Hindlimb muscle (tissue), 1 donor: ENCODE results near the gene LRRC45. TPM values are rescaled to one million over a fixed set of nuclear protein-coding genes. Genes with fewer than 3 reads are reported as not detected.
"Not testable (repeated sequence)": the region's sequence is repeated elsewhere in the genome, so short reads cannot be mapped to it uniquely, and the experiment has no call there.

Experiments used
- DNase-seq: peaks from one replicate; pipeline ENCODE4 v3.0.0-alpha.2; 2013
- polyA plus RNA-seq: library from polyadenylated mRNA; unstranded; fragments of 120-200 nt; gene quantifications from one replicate; pipeline ENCODE4 v1.2.1, GENCODE V29; 2013; ENCODE audit not compliant: insufficient read length

LRRC45 gene
- 10.6 TPM for polyA plus RNA-seq

DNA sequence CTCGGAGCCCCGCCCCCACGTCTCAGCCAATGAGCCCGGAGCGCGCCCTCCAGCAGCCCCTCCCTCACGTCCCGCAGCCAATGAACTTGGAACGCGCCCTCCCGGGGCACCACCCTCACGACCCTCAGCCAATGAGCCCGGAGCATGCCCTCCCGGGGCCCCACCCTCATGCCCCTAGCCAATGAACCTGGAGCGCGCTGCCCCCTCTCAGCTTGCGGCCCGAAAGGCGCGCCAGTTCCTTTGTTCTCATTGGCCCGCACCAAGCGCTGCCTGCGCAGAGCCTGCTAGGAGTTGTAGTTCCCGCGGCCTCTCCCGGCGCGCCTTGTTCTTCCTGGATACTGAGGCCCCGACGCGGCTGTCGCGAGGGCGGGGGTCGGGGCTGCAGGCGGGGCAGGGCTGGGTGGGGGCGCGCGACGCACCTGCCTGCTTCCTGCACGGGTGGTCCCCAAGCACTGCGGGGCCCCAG, at the start of gene LRRC45:
Gene LRRC45, plus strand, starts transcription at position 325 of the 466 bp plus-strand sequence. CDS start 339 bp downstream, outside the sequence.
- DNase-seq: peak; percentile 99

DNA sequence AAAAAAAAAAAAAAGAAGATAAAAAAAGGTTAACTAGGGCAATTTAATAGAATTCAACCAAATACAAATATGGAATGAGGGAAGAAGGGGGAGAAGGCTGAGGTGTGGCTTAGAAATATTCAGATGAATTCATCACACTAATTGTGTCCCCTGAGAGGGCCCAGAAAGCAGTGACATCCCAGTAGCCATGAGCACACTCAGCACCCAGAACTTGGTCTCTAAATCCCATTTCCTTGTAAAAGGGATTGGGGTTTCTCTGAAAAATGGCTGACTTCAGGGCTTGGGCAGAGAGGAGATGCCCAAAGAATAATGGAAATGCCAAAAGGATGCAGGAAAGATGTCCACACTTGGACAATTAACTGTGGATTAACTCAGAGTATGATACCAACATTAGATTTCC, 49.7 kb upstream of the LRRC45 start:
- no peak for DNase-seq

DNA sequence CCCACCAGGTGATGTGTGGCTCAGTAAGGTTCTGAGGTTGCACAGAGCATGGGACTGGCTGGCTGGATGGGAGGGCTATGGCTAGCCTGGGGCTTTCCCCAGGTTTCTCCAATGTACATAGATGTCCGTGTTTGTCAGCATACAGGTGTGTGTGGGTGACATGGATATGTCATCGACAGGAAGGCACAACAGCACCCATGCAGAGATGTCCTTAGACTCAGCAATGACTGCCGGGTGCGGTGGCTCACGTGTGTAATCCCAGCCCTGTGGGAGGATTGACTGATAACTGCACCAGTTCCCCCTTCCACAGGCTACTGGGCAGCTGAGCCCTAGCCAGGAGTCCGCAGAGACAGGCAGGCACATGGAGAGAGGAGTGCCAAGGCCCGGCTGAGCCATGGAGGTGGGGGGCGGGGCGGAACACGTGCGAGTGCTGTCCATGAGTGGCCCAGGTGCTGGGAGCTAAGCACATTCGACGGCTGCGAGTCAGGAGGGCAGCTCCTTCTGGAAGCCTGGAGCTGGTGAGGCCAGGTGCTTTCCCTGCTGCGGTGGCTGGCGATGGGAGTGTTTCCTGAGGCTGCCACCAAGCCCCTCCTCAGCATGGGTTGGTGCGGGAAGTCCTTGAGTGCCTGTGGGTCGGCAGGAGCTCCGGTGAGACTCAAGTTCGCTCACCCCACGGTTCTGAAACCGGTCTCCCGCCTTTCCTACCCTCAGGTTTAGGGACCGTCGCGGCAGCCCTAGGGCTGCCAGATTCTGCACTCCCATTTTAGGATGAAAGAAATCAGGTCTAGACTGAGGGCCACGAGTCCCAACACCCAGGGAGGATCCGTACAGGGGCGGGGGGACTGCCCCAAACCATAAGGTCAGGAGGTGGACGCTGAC, 46.5 kb upstream of the LRRC45 start:
- DNase-seq: no peak

DNA sequence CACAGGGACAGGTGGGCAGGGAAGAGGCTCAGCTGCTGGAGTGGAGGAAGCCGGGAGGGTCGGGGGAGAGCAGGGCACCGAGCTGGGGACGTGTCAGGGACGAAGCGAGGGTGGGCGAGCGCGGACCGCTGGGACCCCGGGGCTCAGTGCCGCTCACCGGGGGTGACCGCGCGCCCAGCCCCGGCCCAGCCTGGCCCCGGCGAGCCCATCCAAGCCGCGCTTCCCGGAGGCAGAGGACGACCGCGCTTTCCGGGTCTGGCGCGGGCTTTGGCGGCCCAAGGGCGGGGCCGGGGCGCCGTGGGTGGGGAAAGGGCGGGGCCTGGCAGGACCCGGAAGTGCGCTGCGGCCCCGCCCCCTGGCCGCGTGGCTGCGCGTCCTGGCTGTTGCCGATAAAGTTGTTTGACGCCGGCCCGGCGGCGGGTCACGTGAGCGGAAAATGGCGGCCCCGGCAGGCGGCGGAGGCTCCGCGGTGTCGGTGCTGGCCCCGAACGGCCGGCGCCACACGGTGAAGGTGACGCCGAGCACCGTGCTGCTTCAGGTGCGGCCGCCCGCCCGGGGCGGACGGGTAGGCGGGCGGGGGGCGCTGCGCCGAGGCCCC, 45.8 kb upstream of the LRRC45 start, which contains the start of gene ASPSCR1:
Gene ASPSCR1, plus strand, starts transcription at position 419 of the 598 bp plus-strand sequence. Its CDS starts 18 bp downstream, at position 437.
- DNase-seq: peak; percentile 95

DNA sequence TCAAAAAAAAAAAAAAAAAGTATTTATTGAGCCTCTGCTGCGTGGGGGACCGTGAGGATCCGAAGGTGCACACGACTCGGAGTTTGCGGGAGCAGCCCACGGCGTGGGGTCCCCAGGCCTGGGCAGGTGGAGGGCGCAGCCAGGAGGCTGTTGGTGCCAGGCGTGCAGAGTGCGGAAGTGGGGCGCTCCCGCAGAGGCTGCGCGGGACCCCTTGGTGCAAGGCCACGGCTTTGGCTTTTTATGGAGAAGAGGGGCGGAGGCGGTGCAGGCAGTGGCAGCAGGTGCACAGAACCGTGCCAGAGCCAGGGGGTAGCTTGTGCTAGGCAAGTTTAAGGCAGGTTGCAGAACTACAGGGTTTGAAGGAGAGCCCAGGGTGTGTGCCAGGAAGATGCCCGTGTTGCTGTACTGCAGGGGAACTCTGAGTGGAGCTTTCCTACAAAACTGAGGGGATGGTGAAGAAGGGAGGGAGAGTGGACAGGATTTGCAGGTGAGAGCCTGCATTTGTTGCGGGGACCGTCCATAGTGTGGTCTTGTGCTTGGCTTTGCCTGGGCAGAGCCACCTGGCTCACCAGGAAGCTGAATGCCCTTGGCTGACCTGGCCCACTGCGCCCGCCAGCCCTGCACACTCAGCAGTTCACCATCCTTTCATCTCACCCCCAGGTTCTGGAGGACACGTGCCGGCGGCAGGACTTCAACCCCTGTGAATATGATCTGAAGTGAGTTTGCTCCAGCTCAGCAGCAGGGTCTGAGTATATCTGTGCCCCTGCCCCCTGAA, 44.4 kb upstream of the LRRC45 start:
- no peak for DNase-seq

DNA sequence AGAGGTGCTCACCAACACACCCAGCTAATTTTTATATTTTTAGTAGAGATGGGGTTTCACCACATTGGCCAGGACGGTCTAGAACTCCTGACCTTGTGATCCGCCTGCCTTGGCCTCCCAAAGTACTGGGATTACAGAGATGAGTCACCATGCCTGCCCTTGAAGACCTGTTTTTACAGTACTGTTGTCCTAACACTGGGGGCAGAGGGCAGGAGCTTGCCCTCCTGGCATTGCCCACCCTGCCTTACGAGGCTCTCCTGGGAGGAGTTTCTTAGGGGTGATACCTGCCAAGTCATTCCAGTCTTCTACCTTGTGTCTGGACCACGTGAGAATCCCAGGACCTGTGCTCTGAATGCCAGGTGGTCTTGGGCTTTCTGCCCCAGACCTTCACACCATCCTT, 43.0 kb upstream of the LRRC45 start:
- no peak for DNase-seq

DNA sequence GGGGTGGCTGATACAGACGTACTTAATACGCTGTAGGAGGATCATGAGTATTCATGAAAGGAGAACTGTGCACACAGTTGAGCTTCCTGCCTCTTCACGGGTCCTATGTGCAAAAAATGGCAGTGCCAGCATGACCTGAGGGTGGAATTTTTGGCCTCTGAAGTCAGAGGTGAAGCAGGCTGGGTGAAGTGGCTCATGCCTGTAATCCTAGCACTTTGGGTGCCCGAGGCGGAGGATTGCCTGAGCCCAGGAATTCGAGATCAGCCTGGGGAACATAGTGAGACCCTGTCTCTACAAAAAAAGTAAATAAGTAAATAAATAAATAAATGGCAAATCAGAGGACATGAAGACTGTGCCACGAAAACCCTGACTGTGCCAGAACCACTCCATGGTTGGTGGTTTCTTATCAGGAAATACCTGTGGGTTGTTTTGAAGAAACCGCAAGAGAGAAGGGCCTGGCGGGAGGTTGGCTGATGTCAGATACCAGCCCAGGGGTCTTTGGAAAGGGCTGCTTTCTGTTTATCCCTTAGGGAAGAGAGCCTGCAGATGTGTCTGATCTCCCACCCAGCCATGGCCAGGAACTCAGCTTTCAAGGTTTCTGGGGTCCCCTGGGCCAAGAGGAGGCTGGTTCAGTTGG, 42.3 kb upstream of the LRRC45 start:
- no peak for DNase-seq

DNA sequence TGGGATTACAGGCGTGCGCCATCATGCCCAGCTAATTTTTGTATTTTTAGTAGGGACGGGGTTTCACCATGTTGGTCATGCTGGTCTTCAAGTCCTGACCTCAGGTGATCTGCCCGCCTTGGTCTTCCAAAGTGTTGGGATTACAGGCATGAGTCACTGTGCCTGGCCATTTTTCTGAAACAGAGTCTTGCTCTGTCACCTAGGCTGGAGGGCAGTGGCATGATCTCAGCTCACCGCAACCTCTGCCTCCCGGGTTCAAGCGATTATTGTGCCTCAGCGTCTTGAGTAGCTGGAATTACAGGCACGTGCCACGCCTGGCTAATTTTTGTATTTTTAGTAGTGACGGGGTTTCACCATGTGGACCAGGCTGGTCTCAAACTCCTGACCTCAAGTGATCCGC, 41.6 kb upstream of the LRRC45 start:
- DNase-seq: not testable (repeated sequence)

DNA sequence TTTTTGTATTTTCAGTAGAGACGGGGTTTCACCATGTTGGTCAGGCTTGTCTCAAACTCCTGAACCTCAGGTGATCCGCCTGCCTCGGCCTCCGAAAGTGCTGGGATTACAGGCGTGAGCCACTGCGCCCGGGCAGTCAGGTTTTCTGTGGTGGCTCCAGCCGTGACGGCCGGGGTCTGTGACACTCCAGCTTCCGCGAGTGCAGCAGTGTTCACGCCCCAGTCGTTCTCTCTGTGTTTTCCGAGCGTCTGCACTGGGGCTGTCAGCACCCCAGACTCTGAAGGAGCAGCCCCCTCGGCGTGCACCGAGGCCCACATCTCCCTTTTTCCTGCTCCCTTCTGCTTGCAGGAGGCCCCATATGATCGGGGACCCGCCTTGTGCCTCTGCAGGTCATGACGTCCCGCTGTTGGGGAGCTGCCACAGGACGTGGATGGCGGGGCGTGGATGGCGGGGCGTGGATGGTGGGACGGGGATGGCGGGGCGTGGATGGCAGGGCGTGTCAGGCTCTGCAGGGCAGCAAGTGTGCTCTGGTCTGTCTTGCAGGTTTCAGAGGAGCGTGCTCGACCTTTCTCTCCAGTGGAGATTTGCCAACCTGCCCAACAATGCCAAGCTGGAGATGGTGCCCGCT, 40.0 kb upstream of the LRRC45 start:
- no peak for DNase-seq

DNA sequence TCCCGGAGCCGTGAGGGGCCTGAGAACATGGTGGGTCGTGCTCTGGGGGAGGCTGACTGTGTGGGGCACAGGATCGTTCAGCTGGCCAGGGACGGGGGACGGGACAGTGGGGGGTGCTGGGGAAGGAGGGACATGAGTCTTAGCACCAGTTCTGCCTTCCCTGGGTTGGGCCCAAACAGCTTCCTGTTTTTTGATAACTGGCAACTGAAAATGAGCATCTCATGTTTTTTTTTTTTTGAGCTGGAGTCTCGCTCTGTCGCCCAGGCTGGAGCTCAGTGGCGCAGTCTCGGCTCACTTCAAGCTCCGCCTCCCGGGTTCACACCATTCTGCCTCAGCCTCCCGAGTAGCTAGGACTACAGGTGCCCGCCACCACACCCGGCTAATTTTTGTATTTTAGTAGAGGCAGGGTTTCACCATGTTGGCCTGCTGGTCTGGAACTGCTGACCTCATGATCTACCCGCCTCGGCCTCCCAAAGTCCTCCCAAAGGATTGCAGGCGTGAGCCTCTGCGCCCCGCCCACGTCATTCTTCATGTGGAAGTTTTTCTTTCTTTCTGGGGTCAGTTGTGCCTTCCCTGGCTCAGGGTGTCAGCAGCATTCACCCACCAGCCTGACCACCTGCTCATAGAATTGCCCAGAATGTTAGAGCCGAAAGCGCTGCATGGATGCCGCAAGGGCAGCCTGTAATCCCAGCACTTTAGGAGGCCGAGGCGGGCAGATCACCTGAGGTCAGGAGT, 39.3 kb upstream of the LRRC45 start:
- DNase-seq: no peak

DNA sequence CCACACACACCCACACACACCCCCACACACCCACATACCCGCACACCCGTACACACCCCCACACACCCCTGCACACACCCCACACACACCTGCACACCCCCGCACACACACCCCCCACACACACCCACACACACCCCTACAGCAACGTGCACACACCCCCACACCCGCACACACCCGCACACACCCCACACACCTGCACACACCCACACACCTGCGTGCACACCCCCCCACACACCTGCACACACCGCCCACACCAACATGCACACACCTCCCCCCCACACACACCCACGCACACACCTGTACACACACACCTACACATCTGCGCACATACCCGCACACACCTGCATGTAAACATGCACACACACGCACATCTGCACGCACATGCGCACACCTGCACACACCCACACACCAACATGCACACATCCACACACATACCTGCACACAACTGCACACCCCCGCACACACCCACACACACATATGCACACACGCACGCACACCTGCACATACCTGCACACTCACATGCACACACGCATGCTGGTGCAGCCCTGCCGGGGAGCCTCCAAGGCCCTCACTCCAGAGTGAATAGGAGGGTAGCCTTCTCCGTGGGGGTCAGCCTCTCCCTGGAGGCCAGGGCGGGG, 38.2 kb upstream of the LRRC45 start:
- DNase-seq: no peak

DNA sequence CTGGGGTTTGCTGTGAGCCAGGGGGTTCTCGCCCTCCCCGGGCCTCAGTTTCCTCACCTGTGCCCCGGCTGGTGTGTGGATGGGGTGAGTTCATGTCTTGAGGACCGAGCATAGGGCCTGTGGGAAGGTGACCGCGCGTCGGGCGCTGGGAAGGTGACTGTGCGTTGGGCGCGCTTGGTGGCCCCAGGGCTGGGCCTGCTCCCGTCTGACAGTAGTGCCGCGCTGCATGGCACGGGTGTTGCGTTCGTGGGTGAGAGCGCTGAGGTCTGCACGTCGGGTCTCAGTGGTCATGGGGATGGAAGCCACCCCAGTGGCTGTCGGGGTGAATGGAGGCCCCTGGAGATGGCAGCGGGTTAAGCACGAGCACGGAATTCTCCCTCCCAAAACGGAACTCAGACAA, 36.5 kb upstream of the LRRC45 start:
- no peak for DNase-seq

DNA sequence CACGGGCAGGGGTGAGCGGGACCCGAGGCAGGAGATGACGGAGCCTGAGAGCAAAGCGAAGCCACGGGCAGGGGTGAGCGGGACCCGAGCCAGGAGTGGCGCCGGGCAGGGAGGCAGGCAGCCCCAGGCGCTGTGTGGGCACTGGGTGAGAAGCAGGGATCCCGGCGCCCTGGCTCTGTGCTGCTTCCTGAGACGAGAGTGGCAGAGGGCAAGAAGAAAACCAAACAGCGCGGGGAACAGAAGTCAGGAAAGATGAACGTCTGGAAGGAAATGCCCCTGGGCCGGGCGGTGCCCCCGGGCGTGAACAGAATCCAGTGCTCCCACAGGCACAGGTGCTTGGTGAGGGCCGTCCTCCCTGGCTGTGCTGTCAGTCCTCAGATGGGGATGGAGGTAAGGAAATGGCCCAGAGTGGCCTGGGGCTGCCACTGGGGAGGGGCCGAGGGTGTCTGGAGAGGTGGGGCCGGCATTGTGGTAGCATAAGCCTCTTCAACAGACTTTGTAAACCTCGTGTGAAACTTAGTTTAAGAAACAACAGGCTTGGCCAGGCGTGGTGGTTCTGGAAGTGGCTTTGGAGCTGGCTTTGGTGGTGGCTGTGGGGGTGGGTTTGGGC, 35.8 kb upstream of the LRRC45 start:
- no peak for DNase-seq

DNA sequence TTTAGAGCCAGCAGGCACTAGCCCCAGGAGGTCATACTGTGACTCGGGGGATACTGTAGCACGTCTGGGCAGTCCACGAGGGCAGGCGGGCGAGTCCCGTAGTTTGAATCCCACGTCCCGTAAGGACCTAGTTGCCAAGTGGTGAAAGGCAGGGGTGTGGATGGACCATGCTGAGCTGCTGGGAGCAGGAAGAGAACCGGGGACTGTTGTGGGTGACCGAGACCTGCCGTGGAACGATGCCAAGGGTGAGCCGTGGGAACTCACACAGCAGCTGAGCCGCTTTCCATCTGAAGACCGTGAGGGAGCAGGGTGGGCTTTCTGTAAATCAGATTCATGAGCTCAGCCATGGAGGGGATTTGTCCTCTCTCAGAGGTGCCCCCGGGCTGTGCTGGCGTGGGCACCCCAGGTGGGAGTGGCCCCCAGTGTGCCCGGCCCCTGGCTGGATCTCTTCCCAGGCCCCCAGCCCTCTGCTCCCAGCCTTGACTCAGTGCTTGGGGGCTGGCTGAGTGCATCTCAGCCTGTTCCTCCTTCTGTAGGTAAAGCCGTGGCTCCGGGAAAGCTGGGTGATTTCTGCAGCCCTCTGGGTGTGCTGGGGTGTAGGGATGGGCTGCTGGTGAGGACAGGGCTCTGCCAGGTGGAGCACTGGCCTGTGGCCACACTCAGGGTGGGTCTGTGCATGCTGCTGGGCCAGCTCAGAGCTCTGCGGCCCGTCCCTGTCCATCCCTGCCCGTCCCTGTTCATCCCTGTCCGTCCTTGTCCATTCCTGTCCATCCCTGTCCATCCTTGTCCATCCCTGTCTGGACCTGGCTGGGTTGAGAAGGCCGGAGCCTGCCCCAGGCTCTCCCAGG, 32.0 kb upstream of the LRRC45 start:
- DNase-seq: no peak

DNA sequence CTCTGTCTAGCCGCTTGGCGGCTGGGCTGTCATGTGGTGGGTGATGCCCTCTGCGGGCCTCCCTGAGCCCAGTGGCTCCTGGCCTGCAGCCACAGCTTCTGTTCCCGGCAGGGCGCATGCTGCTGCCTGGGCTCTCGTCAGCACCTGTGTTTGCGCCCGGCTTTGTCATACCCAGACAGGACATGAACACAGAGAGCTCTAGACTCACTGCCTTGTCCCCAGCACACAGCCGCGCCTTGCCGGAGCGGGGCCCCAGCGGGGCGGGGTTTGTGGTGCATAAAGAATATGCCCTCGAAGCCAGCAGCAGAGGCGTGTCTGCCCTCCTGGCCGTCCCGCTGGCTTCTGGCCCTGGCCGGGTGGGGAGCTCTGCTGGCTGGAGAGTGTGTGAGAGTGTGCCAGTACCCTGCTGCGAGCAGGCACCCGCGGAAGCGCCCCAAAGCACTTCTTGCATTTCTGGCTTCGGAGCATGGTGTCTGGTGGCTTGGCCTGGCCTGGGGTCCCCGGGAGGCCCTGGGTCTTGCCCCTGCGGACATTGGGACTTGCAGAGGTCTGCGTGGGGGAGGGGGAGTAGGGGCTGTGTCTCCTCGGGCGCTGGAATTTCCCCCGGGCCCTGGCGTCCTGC, 31.3 kb upstream of the LRRC45 start:
- peak; percentile 58 for DNase-seq

DNA sequence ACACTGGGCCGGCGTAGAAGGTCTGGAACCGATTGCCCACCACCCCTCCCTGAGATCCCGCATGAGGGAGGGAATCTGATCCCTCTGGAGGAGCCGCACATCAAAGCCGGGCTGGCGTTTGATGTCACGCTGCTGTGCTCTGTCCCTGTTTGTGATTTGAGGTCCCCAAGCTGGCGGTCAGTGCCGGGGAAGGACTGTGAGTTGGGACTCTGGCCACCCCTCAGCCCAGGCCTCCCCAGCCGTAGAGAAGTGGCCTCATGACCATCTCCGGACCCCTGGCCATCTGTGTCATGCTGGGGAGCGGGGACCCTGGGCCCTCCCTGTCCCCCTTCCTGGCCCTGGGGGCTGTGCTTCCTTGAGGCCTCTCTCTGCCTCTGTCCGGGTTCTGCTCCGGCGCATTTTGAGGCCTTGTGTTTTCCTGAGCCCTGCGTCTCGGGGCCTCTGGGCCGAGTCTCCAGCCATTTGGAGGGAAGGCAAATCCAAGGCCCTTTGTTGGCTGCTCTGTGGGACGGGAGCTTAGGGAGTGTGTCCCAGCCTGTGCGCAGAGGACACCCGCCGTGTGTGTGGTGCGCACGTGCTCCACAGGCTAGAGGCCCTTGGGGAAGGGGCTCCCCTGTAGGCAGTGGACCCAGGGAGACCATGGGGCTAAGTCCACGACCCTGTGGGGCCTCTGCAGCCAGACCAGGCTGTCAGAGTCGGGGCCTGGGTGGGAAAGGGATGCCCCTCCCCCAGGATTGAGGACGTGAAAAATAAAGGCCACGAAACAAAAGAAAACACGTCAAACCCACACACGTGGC, 30.6 kb upstream of the LRRC45 start:
- no peak for DNase-seq

DNA sequence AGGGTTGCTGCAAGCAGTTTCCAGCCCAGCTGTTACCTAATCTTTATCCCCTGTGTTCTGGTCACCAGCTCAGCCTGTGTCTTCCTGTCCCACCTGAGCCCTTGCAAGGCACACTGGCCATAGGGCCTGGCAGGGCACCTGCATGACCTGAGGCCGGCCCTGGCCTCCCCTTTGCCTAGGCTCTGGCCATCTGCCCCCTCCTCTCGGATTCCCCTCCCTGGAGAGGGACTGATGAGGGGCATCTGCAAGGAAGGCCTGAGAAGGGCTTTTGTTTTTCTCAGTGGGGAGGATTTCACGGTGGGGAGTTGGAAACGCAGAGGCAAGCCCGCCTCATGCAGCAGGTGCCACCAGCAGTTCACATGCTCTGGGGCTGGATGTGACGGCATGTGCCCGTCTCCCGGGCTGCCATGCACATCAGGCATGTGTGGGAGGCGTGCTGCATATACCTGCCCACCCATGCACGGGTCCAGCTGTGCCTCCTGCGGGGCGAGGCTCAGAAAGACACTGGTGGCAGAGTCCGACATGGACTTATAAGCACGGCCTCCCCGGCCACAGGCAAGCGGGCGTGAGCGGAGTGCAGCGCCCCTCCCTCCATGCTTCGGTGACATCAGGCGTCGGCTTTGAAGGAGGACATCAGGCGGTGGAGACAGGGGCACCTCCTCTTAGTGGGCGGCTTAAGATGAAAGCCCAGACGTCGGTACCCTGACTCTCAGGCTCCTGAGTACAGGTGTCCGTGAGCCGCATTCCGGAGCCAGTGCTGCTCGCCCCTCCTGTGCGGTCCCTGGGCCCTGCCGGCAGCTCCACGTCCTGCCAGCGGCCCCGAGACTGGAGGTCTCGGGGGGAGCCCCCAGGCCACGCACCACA, 29.1 kb upstream of the LRRC45 start:
- DNase-seq: no peak
